ENCODE data around the gene ALOX15B. TPM values are rescaled to one million over a fixed set of nuclear protein-coding genes. Genes with fewer than 3 reads are reported as not detected.

Gene ALOX15B
- total RNA-seq, 1 donor = under 0.01 TPM

DNA sequence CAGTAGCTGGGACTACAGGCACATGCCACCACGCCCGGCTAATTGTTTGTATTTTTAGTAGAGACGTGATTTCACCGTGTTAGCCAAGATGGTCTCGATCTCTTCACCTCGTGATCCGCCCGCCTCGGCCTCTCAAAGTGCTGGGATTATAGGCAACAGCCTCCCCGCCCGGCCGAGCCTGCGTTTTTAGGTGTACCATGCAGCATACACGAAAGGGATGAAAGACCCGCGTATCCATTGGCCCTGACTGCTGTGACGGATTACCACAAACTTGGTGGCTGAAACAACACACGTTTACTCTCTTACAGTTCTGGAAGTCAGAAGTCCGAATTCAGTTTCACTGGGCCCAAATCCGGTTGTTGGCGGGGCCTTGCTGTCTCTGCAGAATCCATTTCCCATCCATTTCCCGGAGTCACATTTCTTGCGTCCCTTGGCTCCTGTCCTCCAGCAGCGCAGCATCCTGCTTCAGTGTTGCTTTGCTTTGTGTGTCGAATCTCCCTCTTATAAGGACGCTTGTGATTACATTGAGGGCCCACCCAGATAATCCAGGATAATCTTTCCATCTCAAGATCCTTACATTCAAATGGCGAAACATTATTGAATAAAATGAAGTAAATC, 44.8 kb upstream of the ALOX15B start:
- Histone ChIP-seq H3K4me1 (ENCODE audit: insufficient read depth, low read length) (peaks cover 4% of the 10 kb centered on the region), H2AFZ (ENCODE audit: low read length) (no peak overlapping the region), H4K20me1 (ENCODE audit: insufficient read depth, low read length) (no peaks in the 10 kb centered on the region), H3K36me3 (ENCODE audit: insufficient read depth, low read length) (no peaks in the 10 kb centered on the region), H3K79me2 (ENCODE audit: insufficient read depth, low read length) (no peaks in the 10 kb centered on the region), H3K4me2 (ENCODE audit: insufficient read depth, low read length) (no peak overlapping the region), H3K9me3 (ENCODE audit: low read depth, low read length) (no peaks in the 10 kb centered on the region), H3K4me3 (ENCODE audit: insufficient read depth, low read length) (no peak overlapping the region), H3K27me3 (ENCODE audit: insufficient read depth, low read length) (peaks cover 6% of the 10 kb centered on the region), H3K27ac (ENCODE audit: low read depth, low read length) (no peak overlapping the region)
- no peak for DNase-seq (ENCODE audit: insufficient read length, low spot score, missing footprints)
- TF ChIP-seq, protein P1, sequence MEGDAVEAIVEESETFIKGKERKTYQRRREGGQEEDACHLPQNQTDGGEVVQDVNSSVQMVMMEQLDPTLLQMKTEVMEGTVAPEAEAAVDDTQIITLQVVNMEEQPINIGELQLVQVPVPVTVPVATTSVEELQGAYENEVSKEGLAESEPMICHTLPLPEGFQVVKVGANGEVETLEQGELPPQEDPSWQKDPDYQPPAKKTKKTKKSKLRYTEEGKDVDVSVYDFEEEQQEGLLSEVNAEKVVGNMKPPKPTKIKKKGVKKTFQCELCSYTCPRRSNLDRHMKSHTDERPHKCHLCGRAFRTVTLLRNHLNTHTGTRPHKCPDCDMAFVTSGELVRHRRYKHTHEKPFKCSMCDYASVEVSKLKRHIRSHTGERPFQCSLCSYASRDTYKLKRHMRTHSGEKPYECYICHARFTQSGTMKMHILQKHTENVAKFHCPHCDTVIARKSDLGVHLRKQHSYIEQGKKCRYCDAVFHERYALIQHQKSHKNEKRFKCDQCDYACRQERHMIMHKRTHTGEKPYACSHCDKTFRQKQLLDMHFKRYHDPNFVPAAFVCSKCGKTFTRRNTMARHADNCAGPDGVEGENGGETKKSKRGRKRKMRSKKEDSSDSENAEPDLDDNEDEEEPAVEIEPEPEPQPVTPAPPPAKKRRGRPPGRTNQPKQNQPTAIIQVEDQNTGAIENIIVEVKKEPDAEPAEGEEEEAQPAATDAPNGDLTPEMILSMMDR (IDR thresholded peaks at IDR 0.05; ENCODE audit: extremely low read depth, low read depth, low read length) = no peak

DNA sequence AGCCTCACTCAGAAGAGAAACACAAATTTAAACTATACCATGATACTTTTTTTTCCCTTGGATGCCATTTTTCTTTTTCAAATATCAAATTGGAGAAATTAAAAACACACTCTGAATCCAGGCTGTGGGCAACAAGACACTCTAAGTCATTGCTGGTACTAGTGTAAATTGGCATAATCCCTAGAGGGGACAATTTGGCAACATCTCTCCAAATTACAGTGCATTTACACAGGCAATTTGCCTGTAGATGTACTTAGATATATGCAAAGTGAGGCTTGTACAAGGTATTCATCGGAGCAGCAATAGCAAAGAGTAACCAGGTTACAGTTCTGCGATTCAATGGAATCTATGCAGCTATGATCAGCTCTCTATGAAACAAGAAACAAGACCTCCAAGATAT, 43.1 kb upstream of the ALOX15B start:
- Histone ChIP-seq H2AFZ (ENCODE audit: low read length) (no peak overlapping the region), H3K27ac (ENCODE audit: low read depth, low read length) (no peak overlapping the region), H3K27me3 (ENCODE audit: insufficient read depth, low read length) (peaks cover 10% of the 10 kb centered on the region), H3K79me2 (ENCODE audit: insufficient read depth, low read length) (no peaks in the 10 kb centered on the region), H3K4me3 (ENCODE audit: insufficient read depth, low read length) (no peak overlapping the region), H3K4me1 (ENCODE audit: insufficient read depth, low read length) (no peaks in the 10 kb centered on the region), H4K20me1 (ENCODE audit: insufficient read depth, low read length) (no peaks in the 10 kb centered on the region), H3K36me3 (ENCODE audit: insufficient read depth, low read length) (no peaks in the 10 kb centered on the region), H3K4me2 (ENCODE audit: insufficient read depth, low read length) (no peak overlapping the region), H3K9me3 (ENCODE audit: low read depth, low read length) (no peaks in the 10 kb centered on the region)
- TF ChIP-seq, protein P1 (IDR thresholded peaks at IDR 0.05; ENCODE audit: extremely low read depth, low read depth, low read length) = no peak
- no peak for DNase-seq (ENCODE audit: insufficient read length, low spot score, missing footprints)

DNA sequence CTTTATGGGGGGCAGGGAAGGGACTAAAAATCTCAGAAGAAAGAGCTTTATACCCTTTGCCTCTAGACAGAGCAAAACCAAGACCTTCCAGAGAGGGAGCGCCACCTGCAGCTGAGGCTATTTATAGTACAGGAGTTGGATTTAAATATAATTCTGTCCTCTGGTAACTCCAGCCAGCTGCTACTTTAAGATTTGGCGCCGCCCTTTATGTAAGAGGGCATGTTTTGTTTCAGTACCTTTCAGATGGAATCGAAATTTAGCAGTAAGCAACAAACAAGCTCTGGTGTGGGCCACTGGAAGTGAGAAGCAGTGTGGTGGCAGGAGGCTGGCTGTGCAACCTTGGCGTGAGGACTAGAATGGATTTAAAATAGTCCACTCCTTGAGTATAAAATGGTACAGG, 41.7 kb upstream of the ALOX15B start:
- H3K9me3 ChIP-seq (ENCODE audit: low read depth, low read length) = no peaks in the 10 kb centered on the region
- peaks cover 21% of the 10 kb centered on the region for H3K27me3 ChIP-seq (ENCODE audit: insufficient read depth, low read length)
- TF ChIP-seq, protein P1 (IDR thresholded peaks at IDR 0.05; ENCODE audit: extremely low read depth, low read depth, low read length) = peak; percentile 41
- H3K4me3 ChIP-seq (ENCODE audit: insufficient read depth, low read length) = no peak overlapping the region
- no peak overlapping the region for H2AFZ ChIP-seq (ENCODE audit: low read length)
- H4K20me1 ChIP-seq (ENCODE audit: insufficient read depth, low read length) = no peaks in the 10 kb centered on the region
- H3K79me2 ChIP-seq (ENCODE audit: insufficient read depth, low read length) = no peaks in the 10 kb centered on the region
- no peak overlapping the region for H3K27ac ChIP-seq (ENCODE audit: low read depth, low read length)
- H3K4me2 ChIP-seq (ENCODE audit: insufficient read depth, low read length) = no peak overlapping the region
- H3K36me3 ChIP-seq (ENCODE audit: insufficient read depth, low read length) = no peaks in the 10 kb centered on the region
- H3K4me1 ChIP-seq (ENCODE audit: insufficient read depth, low read length) = no peaks in the 10 kb centered on the region
- DNase-seq (ENCODE audit: insufficient read length, low spot score, missing footprints) = peak; percentile 80

DNA sequence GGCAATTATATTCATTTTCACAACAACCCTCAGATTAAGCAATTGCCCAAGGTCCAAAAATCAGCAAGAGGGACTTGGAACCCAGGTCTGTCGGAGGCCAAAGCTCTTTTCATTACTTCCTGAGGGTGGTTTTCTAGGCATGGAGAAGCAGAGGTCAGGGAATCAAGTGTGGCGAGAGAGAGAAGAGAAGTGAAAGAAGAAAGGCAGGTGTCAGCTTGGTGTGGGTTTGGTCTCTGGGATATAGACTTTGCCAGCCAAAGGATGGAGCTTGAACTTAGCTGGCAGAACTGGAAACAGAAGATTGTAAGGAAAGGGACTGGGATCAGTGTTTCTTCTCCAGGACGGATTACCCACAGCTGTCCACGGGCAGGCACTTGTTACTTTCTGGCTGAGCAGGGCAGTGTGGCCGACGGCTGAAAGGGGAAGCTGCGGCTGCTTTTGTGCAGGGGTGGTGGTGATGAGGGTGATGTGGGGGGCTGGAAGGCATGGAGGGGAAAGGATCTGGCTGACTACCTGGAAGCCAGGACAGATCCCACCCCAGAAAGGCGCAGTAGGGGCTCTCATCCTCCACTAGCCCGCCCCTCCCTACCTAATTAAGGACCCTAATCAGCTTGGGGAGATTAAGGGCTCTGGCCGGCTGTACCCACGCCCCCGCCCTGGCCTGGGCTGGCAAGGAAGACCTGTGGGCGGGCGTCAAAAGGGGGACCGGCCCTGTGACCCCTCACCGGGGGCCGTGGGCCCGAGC, 36.7 kb upstream of the ALOX15B start, which contains the start of gene GUCY2D:
Gene GUCY2D, plus strand, starts transcription at position 640 of the 745 bp plus-strand sequence. CDS start 433 bp downstream, outside the sequence.
- H3K4me1 ChIP-seq (ENCODE audit: insufficient read depth, low read length) = peaks cover 16% of the 10 kb centered on the region
- H3K79me2 ChIP-seq (ENCODE audit: insufficient read depth, low read length) = no peaks in the 10 kb centered on the region
- H3K4me2 ChIP-seq (ENCODE audit: insufficient read depth, low read length) = peak within 1 kb of the TSS; percentile 48
- no peaks in the 10 kb centered on the region for H3K36me3 ChIP-seq (ENCODE audit: insufficient read depth, low read length)
- H3K27ac ChIP-seq (ENCODE audit: low read depth, low read length) = no peak within 1 kb of the TSS
- peak; percentile 73 for DNase-seq (ENCODE audit: insufficient read length, low spot score, missing footprints)
- TF ChIP-seq, protein P1 (IDR thresholded peaks at IDR 0.05; ENCODE audit: extremely low read depth, low read depth, low read length) = no peak
- H3K27me3 ChIP-seq (ENCODE audit: insufficient read depth, low read length) = peaks cover 33% of the 10 kb centered on the region
- H4K20me1 ChIP-seq (ENCODE audit: insufficient read depth, low read length) = no peaks in the 10 kb centered on the region
- H3K9me3 ChIP-seq (ENCODE audit: low read depth, low read length) = no peaks in the 10 kb centered on the region
- peak within 1 kb of the TSS; percentile 37 for H3K4me3 ChIP-seq (ENCODE audit: insufficient read depth, low read length)
- H2AFZ ChIP-seq (ENCODE audit: low read length) = peak within 1 kb of the TSS; percentile 51

Data from osteoblast (primary cell).